ENCODE measurements around the gene DOCK11. TPM values are rescaled to one million over a fixed set of nuclear protein-coding genes. Genes with fewer than 3 reads are reported as not detected.

Gene DOCK11
- total RNA-seq, 1 experiment from 2014 or later: 13.1 TPM

DNA sequence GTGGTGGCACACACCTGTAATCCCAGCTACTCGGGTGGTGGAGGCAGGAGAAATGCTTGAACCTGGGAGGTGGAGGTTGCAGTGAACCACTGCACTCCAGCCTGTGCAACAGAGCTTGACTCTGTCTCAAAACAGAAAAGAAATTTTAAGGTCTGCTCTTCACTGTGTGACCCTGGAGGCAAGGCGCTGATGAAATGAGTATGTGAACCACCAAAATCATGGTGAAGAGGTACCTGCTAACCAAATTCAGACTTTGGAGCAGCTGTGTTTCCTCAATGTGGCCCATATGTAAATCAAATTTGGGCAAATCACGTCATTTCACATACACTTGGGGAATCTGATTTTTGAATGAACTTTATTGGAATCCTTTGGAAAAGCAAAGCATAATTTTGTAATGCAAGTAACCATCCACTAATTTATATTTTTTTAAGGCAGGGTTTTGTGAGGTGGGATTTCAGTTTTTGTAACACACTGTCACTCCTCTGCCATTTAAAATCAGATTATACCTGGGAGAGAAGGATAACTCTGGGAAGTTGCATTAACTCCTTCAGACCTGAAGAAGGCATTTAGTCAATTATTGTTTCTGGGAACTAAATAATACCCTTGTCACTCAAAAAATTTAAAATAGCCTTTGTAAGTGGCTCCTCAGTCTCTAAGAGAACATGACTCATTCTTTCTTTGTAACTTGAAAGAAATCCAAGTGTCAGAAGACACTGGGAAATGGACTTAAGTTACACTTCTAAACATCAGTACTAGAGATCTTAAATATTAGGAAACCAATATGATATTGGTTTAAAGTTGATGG, 24.0 kb downstream of the DOCK11 start (continued):
- TF ChIP-seq ETV6 (CRISPR knock-in tag; IDR thresholded peaks at IDR 0.05) (no peak), ZNF423 (CRISPR knock-in tag; IDR thresholded peaks at IDR 0.05) (no peak), HMGXB4 (CRISPR knock-in tag; IDR thresholded peaks at IDR 0.05) (no peak), ZNF121 (CRISPR knock-in tag; IDR thresholded peaks at IDR 0.05) (no peak), ZNF281 (CRISPR knock-in tag; IDR thresholded peaks at IDR 0.05) (no peak), MXD4 (CRISPR knock-in tag; IDR thresholded peaks at IDR 0.05; ENCODE audit: borderline replicate concordance) (no peak), SMAD3 (CRISPR knock-in tag; IDR thresholded peaks at IDR 0.05; ENCODE audit: borderline replicate concordance) (no peak), NR3C1 (CRISPR knock-in tag; conservative IDR thresholded peaks at IDR 0.05; ENCODE audit: low read depth) (no peak), USF2 (CRISPR knock-in tag; IDR thresholded peaks at IDR 0.05) (no peak)
- TF ChIP-seq, protein P1, sequence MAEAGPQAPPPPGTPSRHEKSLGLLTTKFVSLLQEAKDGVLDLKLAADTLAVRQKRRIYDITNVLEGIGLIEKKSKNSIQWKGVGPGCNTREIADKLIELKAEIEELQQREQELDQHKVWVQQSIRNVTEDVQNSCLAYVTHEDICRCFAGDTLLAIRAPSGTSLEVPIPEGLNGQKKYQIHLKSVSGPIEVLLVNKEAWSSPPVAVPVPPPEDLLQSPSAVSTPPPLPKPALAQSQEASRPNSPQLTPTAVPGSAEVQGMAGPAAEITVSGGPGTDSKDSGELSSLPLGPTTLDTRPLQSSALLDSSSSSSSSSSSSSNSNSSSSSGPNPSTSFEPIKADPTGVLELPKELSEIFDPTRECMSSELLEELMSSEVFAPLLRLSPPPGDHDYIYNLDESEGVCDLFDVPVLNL (CRISPR knock-in tag; IDR thresholded peaks at IDR 0.05; ENCODE audit: borderline replicate concordance, low read depth): no peak
- TF ChIP-seq, protein P2, sequence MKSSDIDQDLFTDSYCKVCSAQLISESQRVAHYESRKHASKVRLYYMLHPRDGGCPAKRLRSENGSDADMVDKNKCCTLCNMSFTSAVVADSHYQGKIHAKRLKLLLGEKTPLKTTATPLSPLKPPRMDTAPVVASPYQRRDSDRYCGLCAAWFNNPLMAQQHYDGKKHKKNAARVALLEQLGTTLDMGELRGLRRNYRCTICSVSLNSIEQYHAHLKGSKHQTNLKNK (CRISPR knock-in tag; IDR thresholded peaks at IDR 0.05): no peak

DNA sequence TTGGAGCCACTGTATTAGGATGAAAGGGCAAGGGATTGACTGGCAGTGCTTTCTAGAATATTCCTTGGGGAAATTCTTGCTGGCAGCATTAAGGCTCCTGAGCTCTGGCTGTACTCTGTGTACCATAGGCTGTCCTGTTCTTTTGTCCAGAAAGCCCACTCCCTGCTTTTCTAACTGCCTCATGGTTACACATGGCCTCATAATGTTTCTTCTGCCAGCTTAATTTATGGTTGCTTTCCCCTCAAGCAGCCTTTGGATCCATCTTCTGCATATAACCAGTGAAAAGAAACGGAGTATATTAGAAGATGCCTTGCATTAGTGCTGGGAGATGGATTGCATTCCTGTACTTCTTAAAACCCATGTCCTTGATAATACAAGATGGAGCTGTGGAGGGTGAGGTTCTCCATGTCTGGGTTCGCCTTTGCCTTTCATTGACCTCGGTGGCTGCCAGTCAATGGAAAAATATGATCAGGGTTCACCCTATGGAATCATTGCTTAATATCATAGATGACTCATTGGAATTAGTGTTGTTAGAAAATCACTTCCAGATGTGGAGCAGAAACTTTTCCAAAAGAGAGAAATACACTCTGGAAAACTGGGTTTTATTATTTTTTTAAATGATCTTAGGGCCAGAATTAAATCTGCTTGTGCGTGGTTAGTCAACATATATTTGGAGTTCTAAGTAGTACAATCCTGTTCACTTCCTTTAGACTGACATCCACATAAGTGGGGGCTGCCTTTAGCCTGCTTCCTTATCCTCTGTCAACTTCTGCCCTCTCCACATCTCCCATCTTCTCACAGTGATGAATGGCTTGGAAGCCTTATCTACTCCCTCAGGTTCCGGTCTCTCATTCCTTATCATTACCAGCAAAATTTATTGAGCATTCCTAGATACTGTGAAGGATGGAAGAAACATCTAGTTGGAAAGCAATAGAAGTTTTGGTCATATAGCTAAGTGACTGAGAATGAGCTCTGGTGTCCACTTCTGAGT, 24.9 kb downstream of the DOCK11 start:
- ChIA-PET CTCF (no interaction called here), POLR2A (no interaction called here)
- Mint-ChIP-seq H3K4me3 (no peak overlapping the region), H3K27ac (no peak overlapping the region), H3K4me1 (peaks cover 14% of the 10 kb centered on the region), H3K9me3 (peaks cover 4% of the 10 kb centered on the region; the same call in 1 of the 2 replicates), H3K27me3 (ENCODE audit: low read depth) (no peaks in the 10 kb centered on the region), H3K36me3 (no peaks in the 10 kb centered on the region)
- no peak for DNase-seq (ENCODE audit: low spot score)
- ATAC-seq: no peak
- TF ChIP-seq TP53 (CRISPR knock-in tag; IDR thresholded peaks at IDR 0.05) (no peak), USF1 (CRISPR knock-in tag; IDR thresholded peaks at IDR 0.05) (no peak), TEAD4 (CRISPR knock-in tag; IDR thresholded peaks at IDR 0.05) (no peak), ESRRA (CRISPR knock-in tag; IDR thresholded peaks at IDR 0.05; ENCODE audit: borderline replicate concordance) (no peak), ZNF423 (CRISPR knock-in tag; IDR thresholded peaks at IDR 0.05) (no peak), CREM (CRISPR knock-in tag; IDR thresholded peaks at IDR 0.05) (no peak), NR2C2 (CRISPR knock-in tag; IDR thresholded peaks at IDR 0.05) (no peak), CBFB (CRISPR knock-in tag; IDR thresholded peaks at IDR 0.05; ENCODE audit: low read depth) (no peak), MYBL2 (CRISPR knock-in tag; IDR thresholded peaks at IDR 0.05) (no peak), STAT6 (CRISPR knock-in tag; conservative IDR thresholded peaks at IDR 0.05; ENCODE audit: low read depth) (no peak)
- TF ChIP-seq, protein P3, sequence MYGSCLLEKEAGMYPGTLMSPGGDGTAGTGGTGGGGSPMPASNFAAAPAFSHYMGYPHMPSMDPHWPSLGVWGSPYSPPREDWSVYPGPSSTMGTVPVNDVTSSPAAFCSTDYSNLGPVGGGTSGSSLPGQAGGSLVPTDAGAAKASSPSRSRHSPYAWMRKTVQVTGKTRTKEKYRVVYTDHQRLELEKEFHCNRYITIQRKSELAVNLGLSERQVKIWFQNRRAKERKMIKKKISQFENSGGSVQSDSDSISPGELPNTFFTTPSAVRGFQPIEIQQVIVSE (CRISPR knock-in tag; IDR thresholded peaks at IDR 0.05; ENCODE audit: borderline replicate concordance): no peak
